ENCODE data around the gene CRB2. TPM values are rescaled to one million over a fixed set of nuclear protein-coding genes. Genes with fewer than 3 reads are reported as not detected.

CRB2 gene
- total RNA-seq, 1 experiment from 2014 or later: 3.6 TPM

DNA sequence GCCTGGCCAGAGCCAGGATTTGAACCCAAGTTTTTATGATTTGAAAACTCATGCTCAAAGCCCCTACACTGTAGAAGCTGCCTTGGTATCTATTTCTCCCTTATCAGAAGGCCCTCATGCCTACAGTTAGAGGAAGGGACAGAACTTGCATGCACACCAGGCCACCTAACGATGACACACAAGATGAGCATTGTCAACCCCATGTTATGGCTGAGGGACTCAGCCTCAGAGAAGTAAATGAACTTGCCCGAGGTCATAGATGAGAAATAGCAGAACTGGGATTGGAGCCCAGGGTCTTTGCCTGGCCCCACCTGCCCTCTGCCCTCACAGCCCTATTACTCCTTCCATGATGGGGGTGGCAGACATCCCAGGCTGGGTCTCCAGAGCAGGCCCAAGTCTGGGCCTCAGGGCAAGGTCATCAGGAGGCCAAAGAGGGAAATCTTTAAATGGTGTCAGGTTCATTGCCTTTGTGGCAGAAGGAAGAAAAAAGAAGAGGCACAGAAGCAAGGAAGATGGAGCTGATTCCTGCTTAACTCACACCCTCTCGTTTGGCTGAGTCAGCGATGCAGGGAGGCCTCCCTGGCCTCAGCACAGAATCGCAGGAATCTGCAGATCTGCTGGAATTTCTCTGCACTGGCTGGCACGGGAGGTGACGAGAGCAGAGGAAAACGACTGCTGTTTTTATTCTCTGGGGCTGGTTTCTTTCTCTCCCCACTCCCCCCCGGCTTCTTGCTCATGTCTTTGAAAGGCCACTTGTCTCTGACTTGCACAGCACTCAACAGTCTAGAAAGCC lies 20.6 kb upstream of the CRB2 start:
- H2AFZ ChIP-seq (ENCODE audit: low read length): peak overlapping the region; percentile 25
- H3K4me3 Mint-ChIP-seq: no peak overlapping the region
- H3T11ph ChIP-seq (ENCODE audit: low read length): no peak overlapping the region
- no peaks in the 10 kb centered on the region for H3K79me2 ChIP-seq (ENCODE audit: insufficient read depth, low read length)
- peaks cover 23 to 32% of the 10 kb centered on the region in 2 experiments for H3K4me1 Mint-ChIP-seq
- no peak overlapping the region for H2BK120ac ChIP-seq (ENCODE audit: low read depth, low read length, poor library complexity, severe bottlenecking)
- H3K27me3 ChIP-seq (ENCODE audit: insufficient read depth, low read length): no peaks in the 10 kb centered on the region
- H2BK12ac ChIP-seq (ENCODE audit: insufficient read length, low read depth, low read length): no peak overlapping the region
- H3K27ac Mint-ChIP-seq: peak overlapping the region in 1 of 3 experiments; percentile 32; a peak in 4 of 7 replicates
- peaks cover 2% of the 10 kb centered on the region; the same call in 1 of the 2 replicates for H3K4me1 ChIP-seq (ENCODE audit: insufficient read depth, low read length)
- H3K9me3 Mint-ChIP-seq: no peaks in the 10 kb centered on the region
- no peaks in the 10 kb centered on the region for H4K20me1 ChIP-seq (ENCODE audit: control insufficient read depth, insufficient read depth, insufficient read length)
- H2AK5ac ChIP-seq (ENCODE audit: insufficient read length, low read length): no peak overlapping the region
- no peaks in the 10 kb centered on the region for H3K79me1 ChIP-seq (ENCODE audit: insufficient read depth, low read depth, low read length, poor library complexity, severe bottlenecking)
- no peaks in the 10 kb centered on the region for H3K9me3 ChIP-seq (ENCODE audit: control insufficient read depth, low read depth, low read length)
- H3K18ac ChIP-seq (ENCODE audit: insufficient read length, low read depth, low read length): no peak overlapping the region
- H2BK20ac ChIP-seq (ENCODE audit: low read depth, low read length, poor library complexity, severe bottlenecking): no peak overlapping the region
- no peak overlapping the region for H2BK5ac ChIP-seq (ENCODE audit: insufficient read length, low read length)
- no peak overlapping the region for H3K27ac ChIP-seq (ENCODE audit: insufficient read length, low read depth, low read length)
- H4K5ac ChIP-seq (ENCODE audit: insufficient read length, low read depth, low read length): no peak overlapping the region
- TF ChIP-seq, protein P1, sequence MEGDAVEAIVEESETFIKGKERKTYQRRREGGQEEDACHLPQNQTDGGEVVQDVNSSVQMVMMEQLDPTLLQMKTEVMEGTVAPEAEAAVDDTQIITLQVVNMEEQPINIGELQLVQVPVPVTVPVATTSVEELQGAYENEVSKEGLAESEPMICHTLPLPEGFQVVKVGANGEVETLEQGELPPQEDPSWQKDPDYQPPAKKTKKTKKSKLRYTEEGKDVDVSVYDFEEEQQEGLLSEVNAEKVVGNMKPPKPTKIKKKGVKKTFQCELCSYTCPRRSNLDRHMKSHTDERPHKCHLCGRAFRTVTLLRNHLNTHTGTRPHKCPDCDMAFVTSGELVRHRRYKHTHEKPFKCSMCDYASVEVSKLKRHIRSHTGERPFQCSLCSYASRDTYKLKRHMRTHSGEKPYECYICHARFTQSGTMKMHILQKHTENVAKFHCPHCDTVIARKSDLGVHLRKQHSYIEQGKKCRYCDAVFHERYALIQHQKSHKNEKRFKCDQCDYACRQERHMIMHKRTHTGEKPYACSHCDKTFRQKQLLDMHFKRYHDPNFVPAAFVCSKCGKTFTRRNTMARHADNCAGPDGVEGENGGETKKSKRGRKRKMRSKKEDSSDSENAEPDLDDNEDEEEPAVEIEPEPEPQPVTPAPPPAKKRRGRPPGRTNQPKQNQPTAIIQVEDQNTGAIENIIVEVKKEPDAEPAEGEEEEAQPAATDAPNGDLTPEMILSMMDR (conservative IDR thresholded peaks at IDR 0.05): no peak
- H3K27me3 Mint-ChIP-seq (ENCODE audit: low read depth): no peaks in the 10 kb centered on the region; the same call in 1 of the 2 replicates
- H3K23me2 ChIP-seq (ENCODE audit: insufficient read length, low read depth, low read length, poor library complexity, severe bottlenecking): no peaks in the 10 kb centered on the region
- H2BK15ac ChIP-seq (ENCODE audit: low read depth, low read length): no peak overlapping the region
- H3K56ac ChIP-seq (ENCODE audit: insufficient read length, low read depth, low read length): no peak overlapping the region
- no peak overlapping the region for H3K23ac ChIP-seq (ENCODE audit: insufficient read length, low read depth, low read length)
- no peak overlapping the region for H4K8ac ChIP-seq (replicated peaks; ENCODE audit: insufficient read length, low read depth, low read length)
- H3K14ac ChIP-seq (ENCODE audit: insufficient read depth, low read length): no peak overlapping the region
- DNase-seq: no peak
- no peaks in the 10 kb centered on the region for H3K36me3 Mint-ChIP-seq (ENCODE audit: insufficient read depth in 1 of 3, low read depth in 3 of 3)
- no peak overlapping the region for H3K4ac ChIP-seq (ENCODE audit: low read depth, low read length)
- no peak overlapping the region for H4K91ac ChIP-seq (ENCODE audit: insufficient read length, low read depth, low read length)
- H3K4me2 ChIP-seq (ENCODE audit: insufficient read depth, insufficient read length, low read length): no peak overlapping the region
- no peak overlapping the region for H3K9ac ChIP-seq (ENCODE audit: extremely low read depth, insufficient read length, low read length)
- no CpG with 5 or more reads among the region's 9 CpGs for WGBS (ENCODE audit: extremely low coverage, insufficient read length, low lambda C conversion rate)

Data from H9 (cell line).